Measurements from ENCODE around the gene RBPJL.

- no peak for TF ChIP-seq POLR2A (IDR thresholded peaks at IDR 0.05)
- TF ChIP-seq, protein P1, sequence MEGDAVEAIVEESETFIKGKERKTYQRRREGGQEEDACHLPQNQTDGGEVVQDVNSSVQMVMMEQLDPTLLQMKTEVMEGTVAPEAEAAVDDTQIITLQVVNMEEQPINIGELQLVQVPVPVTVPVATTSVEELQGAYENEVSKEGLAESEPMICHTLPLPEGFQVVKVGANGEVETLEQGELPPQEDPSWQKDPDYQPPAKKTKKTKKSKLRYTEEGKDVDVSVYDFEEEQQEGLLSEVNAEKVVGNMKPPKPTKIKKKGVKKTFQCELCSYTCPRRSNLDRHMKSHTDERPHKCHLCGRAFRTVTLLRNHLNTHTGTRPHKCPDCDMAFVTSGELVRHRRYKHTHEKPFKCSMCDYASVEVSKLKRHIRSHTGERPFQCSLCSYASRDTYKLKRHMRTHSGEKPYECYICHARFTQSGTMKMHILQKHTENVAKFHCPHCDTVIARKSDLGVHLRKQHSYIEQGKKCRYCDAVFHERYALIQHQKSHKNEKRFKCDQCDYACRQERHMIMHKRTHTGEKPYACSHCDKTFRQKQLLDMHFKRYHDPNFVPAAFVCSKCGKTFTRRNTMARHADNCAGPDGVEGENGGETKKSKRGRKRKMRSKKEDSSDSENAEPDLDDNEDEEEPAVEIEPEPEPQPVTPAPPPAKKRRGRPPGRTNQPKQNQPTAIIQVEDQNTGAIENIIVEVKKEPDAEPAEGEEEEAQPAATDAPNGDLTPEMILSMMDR (IDR thresholded peaks at IDR 0.05), result no peak
Observed at GRCh38 chr20:45268531-45268930, 38.1 kb upstream of the RBPJL start.

All from thyroid gland (tissue), 4 donors.